GM19099 (cell line): ENCODE measurements around the gene NCCRP1.

ENCODE experiments used
- POLR2A ChIP-seq: IDR thresholded peaks from 3 replicates; pipeline ENCODE4 v1.6.1; 2011; ENCODE audit warnings: low read depth; ENCODE audit not compliant: insufficient read length; ENCODE audit errors: extremely low read depth

NCCRP1 gene

DNA sequence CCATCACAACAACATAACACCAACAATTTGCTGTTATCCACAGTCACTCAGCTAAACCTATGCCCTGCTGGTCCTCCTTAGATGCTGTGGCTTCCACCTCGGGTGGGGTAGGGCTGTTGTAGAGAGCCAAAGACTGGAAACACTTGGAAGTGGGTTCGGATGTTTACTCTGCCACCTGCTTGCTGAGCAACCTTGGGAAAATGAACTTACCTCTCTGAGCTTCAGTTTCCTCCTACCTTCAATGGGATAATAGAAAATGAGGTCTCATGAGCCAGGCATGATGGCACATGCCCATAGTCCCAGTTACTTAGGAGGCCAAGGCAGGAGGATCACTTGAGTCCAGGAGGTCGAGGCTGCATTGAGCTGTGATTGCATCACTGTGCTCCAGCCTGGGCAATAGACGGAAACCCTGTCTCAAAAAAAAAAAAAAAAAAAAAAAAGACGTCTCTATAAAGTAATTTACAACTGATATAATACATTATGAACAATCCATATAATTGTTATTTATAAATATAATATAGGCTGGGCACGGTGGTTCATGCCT, 10.6 kb downstream of the NCCRP1 start:
- no peak for TF ChIP-seq POLR2A

DNA sequence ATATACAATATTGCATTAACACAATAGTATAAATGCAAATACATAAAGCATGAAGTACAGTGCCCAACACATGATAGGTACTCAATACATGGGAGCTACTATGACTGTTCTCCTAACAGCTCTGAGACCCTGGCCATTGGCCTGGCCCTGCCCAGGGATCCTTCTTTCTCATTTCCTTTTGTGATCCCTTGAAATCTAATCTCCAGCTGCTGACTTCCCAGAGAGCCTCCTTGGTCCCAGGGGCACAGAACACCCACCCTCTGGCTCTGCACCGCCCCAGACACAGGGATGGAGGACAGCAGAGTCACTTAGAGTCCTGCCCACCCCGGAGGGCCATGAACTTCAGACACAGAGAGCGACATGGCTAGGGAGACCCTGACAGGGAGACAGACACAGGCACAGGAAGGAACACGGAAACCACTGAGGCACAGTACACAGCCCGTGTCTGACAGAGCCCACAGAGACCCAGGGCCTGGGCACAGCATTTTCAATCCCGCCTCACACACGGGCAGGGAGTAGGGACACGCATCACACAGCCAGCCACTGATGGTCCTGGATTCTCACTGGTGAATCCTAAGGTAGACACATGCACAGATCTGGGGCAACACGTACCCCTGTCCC, 11.5 kb downstream of the NCCRP1 start:
- no peak for TF ChIP-seq POLR2A

DNA sequence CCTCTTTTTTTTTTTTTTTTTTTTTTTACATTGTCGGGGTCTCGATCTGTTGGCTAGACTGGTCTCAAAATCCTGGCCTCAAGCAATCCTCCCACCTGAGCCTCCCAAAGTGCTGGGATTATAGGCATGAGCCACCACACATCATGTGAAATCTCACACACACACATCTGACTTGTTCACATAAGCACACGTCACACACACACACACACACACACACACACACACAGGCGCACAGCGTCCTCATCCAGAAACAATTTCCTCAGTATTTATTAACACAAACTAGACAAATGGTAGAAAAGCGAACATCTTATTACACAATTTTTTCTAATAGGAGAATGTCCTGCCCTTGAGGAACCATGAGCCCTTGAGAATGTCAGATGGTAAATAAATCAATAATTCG, 12.4 kb downstream of the NCCRP1 start:
- no peak for TF ChIP-seq POLR2A

DNA sequence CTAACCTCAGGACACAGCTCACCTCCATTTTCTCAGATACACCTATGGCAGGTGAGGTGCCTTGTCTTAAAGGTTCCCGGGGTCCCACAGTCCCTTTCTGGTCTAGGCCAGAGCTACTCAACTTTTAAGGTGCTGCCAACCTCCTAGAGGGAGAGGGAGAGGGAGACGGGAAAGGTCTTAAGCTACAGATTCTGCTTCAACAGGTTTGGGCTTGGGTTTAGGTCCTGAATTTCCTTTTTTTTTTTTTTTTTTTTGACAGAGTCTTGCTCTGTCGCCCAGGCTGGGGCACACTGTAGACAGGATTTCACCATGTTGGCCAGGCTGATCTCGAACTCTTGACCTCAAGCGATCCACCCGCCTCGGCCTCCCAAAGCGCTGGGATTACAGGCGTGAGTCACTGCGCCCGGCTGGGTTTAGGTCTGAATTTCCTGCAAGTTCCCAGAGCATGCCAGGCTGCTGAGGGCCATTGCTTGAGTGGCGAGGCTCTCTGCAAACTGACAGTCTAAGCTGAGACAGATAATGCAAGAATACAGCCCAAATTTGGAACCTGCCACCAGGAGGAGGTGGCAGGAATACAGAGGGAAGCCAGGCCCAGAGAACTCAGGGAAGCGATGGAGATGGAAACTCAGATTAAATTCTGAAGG, 15.1 kb downstream of the NCCRP1 start:
- no peak for TF ChIP-seq POLR2A

DNA sequence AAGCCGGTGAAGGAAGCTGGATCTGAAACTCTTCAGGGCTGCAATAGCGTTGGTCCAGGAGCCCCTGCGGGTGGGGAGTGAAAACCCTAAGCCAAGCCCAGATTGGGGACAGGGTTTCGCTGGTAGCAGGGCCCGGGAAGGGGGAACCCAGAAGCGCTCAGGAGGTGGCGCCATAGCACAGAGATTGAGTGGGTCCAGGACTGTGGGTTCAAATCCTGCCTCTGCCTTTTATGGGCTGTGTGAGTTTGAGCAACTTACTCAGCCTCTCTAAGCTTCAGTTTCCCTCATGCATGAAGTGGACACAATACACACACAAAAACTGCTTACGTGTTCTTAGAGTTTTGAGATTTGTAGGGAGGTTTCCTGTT, 15.6 kb downstream of the NCCRP1 start:
- TF ChIP-seq POLR2A = no peak

DNA sequence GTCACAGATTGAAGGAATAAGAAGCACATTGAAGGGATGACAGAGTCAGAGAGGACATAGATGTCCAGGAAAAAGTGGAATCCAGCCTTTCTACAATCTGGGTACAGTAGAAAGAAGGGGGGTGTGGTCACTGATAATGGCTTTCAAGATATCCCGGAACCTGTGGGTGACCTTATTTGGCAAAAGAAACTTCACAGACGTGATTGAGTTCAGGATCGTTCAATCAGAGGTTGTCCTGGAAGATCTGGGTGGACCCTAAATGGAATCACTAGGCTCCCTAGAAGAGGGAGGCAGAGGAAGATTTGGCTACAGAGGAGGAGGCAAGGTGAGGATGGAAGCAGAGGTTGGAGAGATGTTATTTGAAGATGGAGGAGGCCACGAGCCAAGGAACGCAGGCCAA, 20.3 kb downstream of the NCCRP1 start:
- no peak for TF ChIP-seq POLR2A

DNA sequence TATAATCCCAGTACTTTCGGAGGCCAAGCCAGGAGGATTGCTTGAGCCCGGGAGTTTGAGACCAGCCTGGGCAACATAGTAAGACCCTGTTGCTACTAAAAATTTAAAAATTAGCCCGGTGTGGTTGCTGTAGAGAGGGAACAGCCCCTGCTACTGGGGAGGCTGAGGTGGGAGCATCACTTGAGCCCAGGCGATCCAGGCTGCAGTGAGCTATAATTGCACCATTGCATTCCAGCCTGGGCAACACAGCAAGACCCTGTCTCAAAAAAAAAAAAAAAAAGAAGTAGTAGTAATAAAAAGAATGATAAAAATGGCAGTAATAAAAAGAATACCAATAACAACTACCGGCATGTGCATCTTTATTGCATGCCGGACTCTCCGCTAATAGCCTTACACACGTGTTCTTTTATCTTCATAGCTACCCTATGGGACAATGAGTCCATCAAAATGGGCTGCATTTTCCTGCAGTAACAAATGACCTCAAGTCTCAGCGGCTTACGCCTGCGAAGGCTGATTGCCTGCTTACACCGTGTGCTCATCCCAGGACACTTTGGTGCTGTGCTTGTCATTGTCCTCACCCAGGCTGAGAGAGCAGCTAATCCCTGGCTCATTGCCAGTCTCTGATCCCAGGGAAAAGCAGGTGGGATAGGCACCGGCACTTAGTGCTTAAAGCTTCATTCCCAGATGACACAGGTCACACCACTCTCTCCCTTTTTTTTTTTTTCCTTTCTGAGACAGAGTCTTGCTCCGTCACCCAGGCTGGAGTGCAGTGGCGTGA, 21.7 kb downstream of the NCCRP1 start:
- TF ChIP-seq POLR2A = no peak

DNA sequence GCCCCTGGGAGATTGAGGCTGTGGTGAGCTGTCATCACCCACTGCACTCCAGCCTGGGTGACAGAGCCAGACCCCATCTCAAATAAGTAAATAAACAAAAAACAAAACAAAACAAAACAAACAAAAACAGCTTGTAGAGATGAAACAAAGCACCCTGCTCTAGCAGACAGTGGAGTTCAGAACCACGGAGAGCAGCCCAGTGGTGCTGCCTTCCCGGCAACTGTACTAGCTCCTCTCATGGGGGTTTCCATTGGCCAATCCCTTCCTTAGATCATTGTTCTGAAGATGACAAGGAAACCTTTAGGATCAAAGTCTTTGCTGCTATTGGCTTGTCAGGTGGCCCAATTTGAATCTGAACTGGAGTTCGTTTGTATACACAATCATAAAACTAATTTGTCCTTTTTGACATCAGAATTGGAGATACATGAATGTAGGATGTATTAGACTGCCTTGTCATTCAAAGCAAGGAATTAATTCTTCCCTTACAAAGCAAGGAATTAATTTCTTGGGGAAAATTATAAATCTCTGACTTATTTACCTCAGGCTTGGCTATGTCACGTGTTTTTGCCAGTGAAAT, 27.0 kb downstream of the NCCRP1 start:
- TF ChIP-seq POLR2A = no peak

DNA sequence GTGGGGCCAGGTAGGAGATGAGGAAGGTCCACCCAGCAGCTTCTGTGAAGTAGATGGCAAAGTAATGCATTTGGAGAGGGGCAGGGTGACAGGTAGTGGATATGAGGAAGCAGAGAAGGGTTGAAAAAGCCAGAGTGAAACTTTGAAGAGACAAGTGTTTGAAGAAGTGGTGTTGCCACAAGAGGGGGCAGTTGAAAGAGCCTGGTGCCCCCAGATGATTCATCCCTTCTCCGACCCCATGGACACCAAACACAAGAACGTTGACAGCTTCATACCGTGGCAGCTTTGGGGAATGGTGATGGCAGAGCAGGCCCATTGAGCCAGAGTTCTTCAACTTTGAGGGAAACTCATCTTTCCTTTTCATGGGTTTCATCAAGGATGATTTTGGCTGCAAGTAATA, 28.1 kb downstream of the NCCRP1 start:
- no peak for TF ChIP-seq POLR2A

DNA sequence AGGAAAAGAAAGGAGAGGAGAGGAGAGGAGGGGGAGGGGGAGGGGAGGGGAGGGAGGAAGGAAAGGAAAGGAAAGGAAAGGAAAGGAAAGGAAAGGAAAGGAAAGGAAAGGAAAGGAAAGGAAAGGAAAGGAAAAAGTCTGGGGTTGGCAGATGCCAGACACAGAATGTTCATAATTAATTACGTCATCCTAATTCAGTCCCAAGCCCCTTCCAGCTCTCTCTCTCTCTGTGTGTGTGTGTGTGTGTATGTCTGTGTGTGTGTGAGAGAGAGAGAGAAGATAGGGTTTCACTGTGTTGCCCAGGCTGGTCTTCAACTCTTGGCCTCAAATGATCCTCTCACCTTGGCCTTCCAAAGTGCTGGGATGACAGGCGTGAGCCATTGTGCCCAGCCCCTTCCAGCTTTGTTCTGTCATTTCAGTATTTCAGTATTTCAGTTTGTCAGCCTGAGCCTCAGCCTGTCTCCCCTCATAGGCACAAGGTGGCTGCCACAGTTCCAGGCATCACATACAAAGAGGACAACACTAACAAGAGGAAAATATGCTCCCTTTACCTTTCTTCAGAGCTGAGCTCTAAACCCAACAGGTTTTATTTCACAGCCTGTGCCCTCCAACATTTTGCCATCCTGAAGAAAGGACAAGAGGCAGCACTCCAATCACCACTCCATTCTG, 33.5 kb downstream of the NCCRP1 start:
- TF ChIP-seq POLR2A = no peak

DNA sequence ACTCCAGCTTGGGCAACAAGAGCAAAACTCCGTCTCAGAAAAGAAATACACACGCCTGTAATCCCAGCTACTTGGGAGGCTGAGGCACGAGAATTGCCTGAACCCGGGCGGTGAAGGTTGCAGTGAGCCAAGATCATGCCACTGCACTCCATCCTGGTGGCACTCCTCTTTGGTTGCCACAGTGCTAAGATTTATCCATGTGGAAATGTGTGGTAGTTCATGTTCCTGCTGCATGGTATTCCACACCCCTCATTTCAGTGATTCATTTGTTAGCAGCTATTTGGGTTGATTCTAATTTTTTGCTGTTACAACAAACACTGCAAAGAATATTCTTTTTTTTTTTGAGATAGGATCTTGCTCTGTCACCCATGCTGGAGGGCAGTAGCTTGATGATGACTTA, 35.9 kb downstream of the NCCRP1 start:
- TF ChIP-seq POLR2A = no peak

DNA sequence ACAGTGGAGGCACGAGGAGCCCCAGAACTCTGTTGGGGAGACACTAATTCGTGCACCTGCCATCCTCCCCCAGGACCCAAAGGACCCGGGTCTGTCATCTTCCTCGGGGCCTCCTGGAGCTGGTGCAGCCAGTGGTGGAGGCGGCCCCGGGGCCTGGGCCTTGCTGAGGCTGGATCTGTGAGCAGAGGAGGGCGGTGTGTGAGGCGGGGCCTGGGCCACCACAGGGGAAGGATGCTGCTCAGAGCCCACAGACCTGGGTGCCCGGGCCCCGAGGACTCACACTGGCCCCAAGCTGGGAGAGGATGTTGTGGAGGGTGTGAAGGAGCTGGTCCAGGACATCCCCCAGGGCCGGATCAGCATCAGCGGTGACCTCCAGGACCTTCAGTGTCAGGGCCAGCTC, 39.8 kb downstream of the NCCRP1 start:
- no peak for TF ChIP-seq POLR2A

DNA sequence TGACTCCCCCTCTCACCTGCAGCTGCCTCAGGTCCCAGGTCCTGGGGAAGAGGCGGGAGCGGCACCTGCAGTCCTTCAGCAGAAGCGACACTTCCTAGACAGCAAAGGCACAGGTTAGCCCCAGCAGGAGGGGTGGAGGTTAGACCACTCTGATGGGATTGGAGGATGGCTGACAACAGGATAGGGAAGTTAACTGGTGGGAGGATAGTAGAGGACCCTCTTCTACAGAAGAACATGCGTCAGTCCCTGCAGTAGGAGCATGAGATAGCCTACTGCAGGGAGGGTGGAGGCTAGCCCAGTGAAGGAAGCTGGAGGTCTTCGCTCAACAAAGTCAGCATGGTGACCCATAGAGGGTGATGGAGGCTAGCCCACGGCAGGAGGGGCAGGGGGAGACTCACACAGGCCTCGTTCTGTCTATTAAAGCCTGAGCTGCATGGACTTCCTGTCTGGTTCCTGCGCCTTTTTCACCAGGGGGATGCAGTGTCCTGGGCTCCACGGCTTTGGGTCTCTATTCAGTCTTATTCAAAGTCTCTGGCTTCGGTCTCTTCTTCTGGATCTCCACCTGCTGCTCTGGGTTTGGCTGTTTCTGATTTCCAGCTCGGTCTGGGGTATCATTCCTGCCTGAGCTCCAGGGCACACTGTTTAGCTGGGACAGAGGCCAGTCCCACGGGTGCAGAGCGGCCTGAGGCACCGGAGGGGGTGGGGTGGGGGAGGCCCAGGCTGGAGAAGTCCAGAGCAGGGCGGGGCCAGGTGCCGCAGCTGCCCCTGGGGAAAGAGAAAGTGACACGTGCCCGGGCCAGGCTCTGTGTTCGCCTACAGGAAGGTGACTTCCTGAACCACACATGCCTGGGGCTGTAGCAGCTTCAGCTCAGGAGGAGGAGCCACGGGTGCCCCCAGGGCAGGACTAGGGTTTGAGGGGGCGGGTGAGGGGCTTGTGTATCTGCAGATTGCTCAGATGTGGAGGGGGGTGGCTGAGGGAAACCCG, 40.7 kb downstream of the NCCRP1 start:
- TF ChIP-seq POLR2A = peak; percentile 18

DNA sequence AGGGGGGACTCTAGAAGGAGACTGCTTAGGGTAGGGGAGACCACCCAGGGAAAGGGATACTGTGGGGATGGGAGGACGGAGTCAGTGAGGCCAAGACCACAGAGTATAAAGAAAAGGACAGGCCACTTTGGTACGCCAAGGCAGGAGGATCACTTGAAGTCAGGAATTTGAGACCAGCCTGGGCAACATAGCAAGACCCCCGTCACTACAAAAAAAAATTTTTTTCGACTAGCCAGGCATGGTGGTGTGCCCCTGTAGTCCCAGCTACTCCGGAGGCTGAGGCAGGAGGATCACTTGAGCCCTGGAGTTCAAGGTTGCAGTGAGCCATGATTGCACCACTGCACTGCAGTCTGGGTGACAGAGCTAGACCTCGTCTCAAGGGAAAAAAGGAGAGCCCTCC, 41.4 kb downstream of the NCCRP1 start:
- no peak for TF ChIP-seq POLR2A
